K562 (cell line): ENCODE data around the gene CCNL2. TPM values are rescaled to one million over a fixed set of nuclear protein-coding genes. Genes with fewer than 3 reads are reported as not detected.

Source experiments
- CXXC5 ChIP-seq: fragments of 250-450 bp; sonication (Bioruptor Pico); IDR thresholded peaks from 2 replicates; pipeline ENCODE4 v1.8.0; 2022; ENCODE audit warnings: inconsistent platforms, mild to moderate bottlenecking, moderate library complexity
- FIP1L1 ChIP-seq: fragments of 200-400 bp; formaldehyde crosslinking; IDR thresholded peaks from 2 replicates; pipeline ENCODE4 v1.6.1; 2018; ENCODE audit warnings: mild to moderate bottlenecking, low read depth, low read length; ENCODE audit not compliant: poor library complexity, severe bottlenecking
- JUNB ChIP-seq: fragments of 450-650 bp; formaldehyde crosslinking; conservative IDR thresholded peaks from 2 replicates; pipeline ENCODE4 v1.4.0; 2020; ENCODE audit warnings: mild to moderate bottlenecking
- KDM1A ChIP-seq, 2 experiments: fragments of 450-650 bp; IDR thresholded peaks; 2 replicates each; pipeline ENCODE4 v1.6.1; 2016; ENCODE audit warnings: mild to moderate bottlenecking in 2 of 2
- KLF10 ChIP-seq: fragments of 250-450 bp; sonication (Bioruptor Pico); IDR thresholded peaks from 2 replicates; pipeline ENCODE4 v1.6.1; 2021; ENCODE audit warnings: matching md5 sums
- MCM7 ChIP-seq, 2 experiments: fragments of 450-650 bp; IDR thresholded peaks; 2 replicates each; pipeline ENCODE4 v1.6.1; 2016 to 2018
- MEF2D ChIP-seq: conservative IDR thresholded peaks from 2 replicates; pipeline ENCODE4 v1.6.1; 2016; ENCODE audit warnings: low read depth, missing genetic modification characterization, missing compliant biosample characterization
- NEUROD1 ChIP-seq: fragments of 150-350 bp; IDR thresholded peaks from 2 replicates; pipeline ENCODE4 v1.6.1; 2014; ENCODE audit warnings: borderline replicate concordance, low read length, low read depth; ENCODE audit not compliant: partially characterized antibody
- NR3C1 ChIP-seq: sonication (generic); formaldehyde crosslinking; IDR thresholded peaks from 2 replicates; pipeline ENCODE4 v1.8.1; 2022; ENCODE audit warnings: missing genetic modification reagents
- NR4A1 ChIP-seq, 2 experiments: fragments of 250-450 bp in 1 of 2; fragments of 450-650 bp in 1 of 2; sonication (Bioruptor Pico) in 1 of 2; IDR thresholded peaks; 2 replicates each; pipeline versions ENCODE4 v1.4.0 to v1.6.1; 2016 to 2020; ENCODE audit warnings: mild to moderate bottlenecking in 2 of 2, missing compliant biosample characterization in 1 of 2, missing genetic modification characterization in 1 of 2, moderate library complexity in 1 of 2
- POLR2A ChIP-seq: fragments of 450-650 bp; conservative IDR thresholded peaks from 2 replicates; pipeline ENCODE4 v1.6.1; 2016
- RBM14 ChIP-seq: fragments of 200-400 bp; formaldehyde crosslinking; IDR thresholded peaks from 2 replicates; pipeline ENCODE4 v1.6.1; 2018; ENCODE audit warnings: low read depth, mild to moderate bottlenecking, low read length, moderate library complexity, borderline replicate concordance; ENCODE audit not compliant: insufficient read depth
- RCOR1 ChIP-seq, 2 experiments: IDR thresholded peaks; 2 replicates each; pipeline ENCODE4 v1.6.1; 2012; ENCODE audit warnings: low read depth in 2 of 2, low read length in 2 of 2, borderline replicate concordance in 1 of 2, improper control_type of control experiment in 1 of 2
- SMAD1 ChIP-seq: fragments of 150-350 bp; IDR thresholded peaks from 2 replicates; pipeline ENCODE4 v1.6.1; 2014; ENCODE audit warnings: low read length, low read depth; ENCODE audit not compliant: partially characterized antibody
- SMAD3 ChIP-seq: fragments of 450-650 bp; formaldehyde crosslinking; conservative IDR thresholded peaks from 2 replicates; pipeline ENCODE4 v1.4.0; 2020; ENCODE audit warnings: mild to moderate bottlenecking
- SMARCE1 ChIP-seq: fragments of 450-650 bp; IDR thresholded peaks from 2 replicates; pipeline ENCODE4 v1.7.1; 2016; ENCODE audit warnings: mild to moderate bottlenecking
- TCF7L2 ChIP-seq: fragments of 150-350 bp; IDR thresholded peaks from 2 replicates; pipeline ENCODE4 v1.6.1; 2016; ENCODE audit warnings: low read depth, mild to moderate bottlenecking, low read length, moderate library complexity
- ZBTB12 ChIP-seq: fragments of 250-450 bp; sonication (Bioruptor Pico); IDR thresholded peaks from 2 replicates; pipeline ENCODE4 v1.4.0; 2020
- polyA plus RNA-seq, 8 experiments: library from polyadenylated mRNA; depleted of rRNA in 4 of 8; stranded (reverse) in 5 of 8; unstranded in 3 of 8; fragments of >200 nt; fragmentation: Nextera tagmentation in 2 of 8; fragmentation: Illumina TruSeq in 1 of 8; extraction: Ambion mirVana in 2 of 8; extraction: Trizol in 1 of 8; gene quantifications; 2 replicates each; pipeline versions ENCODE4 v1.2.1 to v1.2.3, GENCODE V29; 2011 to 2014; ENCODE audit warnings: inconsistent platforms in 1 of 8, missing spikeins in 1 of 8
- total RNA-seq, 7 experiments: library from RNA; depleted of rRNA in 6 of 7; stranded (reverse); fragments of >200 nt in 6 of 7; fragmentation: Illumina TruSeq in 2 of 7; extraction: Trizol in 2 of 7; gene quantifications; 2 replicates each; pipeline versions ENCODE4 v1.2.1 to v1.2.3, GENCODE V29; 2011 to 2021; ENCODE audit warnings: low replicate concordance in 1 of 7
- TF ChIP-seq, protein P1 (sequence below): sonication (generic); formaldehyde crosslinking; IDR thresholded peaks from 2 replicates; pipeline ENCODE4 v1.8.0; 2022; ENCODE audit warnings: mild to moderate bottlenecking, missing genetic modification reagents
- TF ChIP-seq, protein P2 (sequence below): fragments of 450-650 bp; IDR thresholded peaks from 2 replicates; pipeline ENCODE4 v1.7.1; 2018; ENCODE audit warnings: mild to moderate bottlenecking, low read depth; ENCODE audit not compliant: partially characterized antibody

The CCNL2 gene
- total and polyA plus RNA-seq, 9 of the 15 experiments (the other 6 are each of a cell fraction or from before 2014, with no cell fraction given), result 2.8 to 287 (median 94.5) TPM

DNA sequence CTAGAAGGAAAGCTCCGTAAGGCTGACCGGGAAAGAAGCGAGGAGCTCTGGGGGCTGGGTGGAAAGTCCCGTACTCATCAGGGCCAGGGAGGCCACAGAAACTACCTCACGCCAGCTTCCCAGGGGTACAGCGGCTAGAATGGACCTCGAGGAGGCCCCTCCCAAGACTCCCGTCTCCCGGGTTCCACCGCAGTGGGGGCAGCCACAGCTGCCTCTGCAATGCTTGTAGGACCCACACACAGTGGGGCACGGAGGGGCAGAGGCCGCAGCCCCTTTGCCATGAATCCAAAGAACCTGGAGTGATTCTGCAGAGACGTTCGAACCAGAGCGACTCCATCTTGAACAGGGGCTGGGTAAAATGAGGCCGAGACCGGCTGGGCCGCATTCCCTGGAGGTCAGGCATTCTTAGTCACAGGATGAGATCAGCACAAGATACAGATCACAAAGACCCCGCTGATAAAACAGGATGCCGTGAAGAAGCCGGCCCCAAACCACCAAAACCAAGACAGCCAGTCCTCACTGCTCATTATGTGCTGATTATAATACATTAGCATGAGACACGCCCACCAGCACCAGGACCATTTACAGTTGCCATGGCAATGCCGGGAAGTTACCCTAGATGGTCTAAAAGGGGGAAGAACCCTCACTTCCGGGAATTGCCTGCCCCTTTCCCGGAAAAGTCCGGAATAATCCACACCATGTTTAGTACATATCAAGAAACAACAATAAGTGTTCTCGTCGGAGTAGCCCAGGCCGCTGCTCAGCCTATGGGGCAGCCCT, 23.5 kb upstream of the CCNL2 start (continued):
- TF ChIP-seq MCM7 (IDR thresholded peaks at IDR 0.05) (no peak), KLF10 (CRISPR knock-in tag) (no peak), NR3C1 (CRISPR knock-in tag) (no peak), SMARCE1 (no peak), NR4A1 (CRISPR knock-in tag; IDR thresholded peaks at IDR 0.05) (no peak; the same call in 1 of the 2 replicates), NR4A1 (tag; IDR thresholded peaks at IDR 0.05) (peak; percentile 97), JUNB (no peak), RCOR1 (IDR thresholded peaks at IDR 0.05; ENCODE audit: borderline replicate concordance in 1 of 2, low read depth in 2 of 2, low read length in 2 of 2) (no peak), POLR2A (no peak), FIP1L1 (no peak), SMAD3 (CRISPR knock-in tag) (peak; percentile 90; the same call in 1 of the 2 replicates), SMAD1 (no peak), TCF7L2 (no peak), RBM14 (no peak), NEUROD1 (no peak), MEF2D (tag) (peak; percentile 95), ZBTB12 (peak; percentile 74), KDM1A (IDR thresholded peaks at IDR 0.05) (no peak), CXXC5 (CRISPR knock-in tag) (peak; percentile 69)
- TF ChIP-seq, protein P1, sequence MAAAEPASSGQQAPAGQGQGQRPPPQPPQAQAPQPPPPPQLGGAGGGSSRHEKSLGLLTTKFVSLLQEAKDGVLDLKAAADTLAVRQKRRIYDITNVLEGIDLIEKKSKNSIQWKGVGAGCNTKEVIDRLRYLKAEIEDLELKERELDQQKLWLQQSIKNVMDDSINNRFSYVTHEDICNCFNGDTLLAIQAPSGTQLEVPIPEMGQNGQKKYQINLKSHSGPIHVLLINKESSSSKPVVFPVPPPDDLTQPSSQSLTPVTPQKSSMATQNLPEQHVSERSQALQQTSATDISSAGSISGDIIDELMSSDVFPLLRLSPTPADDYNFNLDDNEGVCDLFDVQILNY (CRISPR knock-in tag), result no peak
- TF ChIP-seq, protein P2, sequence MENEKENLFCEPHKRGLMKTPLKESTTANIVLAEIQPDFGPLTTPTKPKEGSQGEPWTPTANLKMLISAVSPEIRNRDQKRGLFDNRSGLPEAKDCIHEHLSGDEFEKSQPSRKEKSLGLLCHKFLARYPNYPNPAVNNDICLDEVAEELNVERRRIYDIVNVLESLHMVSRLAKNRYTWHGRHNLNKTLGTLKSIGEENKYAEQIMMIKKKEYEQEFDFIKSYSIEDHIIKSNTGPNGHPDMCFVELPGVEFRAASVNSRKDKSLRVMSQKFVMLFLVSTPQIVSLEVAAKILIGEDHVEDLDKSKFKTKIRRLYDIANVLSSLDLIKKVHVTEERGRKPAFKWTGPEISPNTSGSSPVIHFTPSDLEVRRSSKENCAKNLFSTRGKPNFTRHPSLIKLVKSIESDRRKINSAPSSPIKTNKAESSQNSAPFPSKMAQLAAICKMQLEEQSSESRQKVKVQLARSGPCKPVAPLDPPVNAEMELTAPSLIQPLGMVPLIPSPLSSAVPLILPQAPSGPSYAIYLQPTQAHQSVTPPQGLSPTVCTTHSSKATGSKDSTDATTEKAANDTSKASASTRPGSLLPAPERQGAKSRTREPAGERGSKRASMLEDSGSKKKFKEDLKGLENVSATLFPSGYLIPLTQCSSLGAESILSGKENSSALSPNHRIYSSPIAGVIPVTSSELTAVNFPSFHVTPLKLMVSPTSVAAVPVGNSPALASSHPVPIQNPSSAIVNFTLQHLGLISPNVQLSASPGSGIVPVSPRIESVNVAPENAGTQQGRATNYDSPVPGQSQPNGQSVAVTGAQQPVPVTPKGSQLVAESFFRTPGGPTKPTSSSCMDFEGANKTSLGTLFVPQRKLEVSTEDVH, result no peak
